HEK293 (cell line): Measurements from ENCODE around the gene XPO1.
"Not testable (repeated sequence)": the region's sequence is repeated elsewhere in the genome, so short reads cannot be mapped to it uniquely, and the experiment has no call there.

Experiments used
- CTCF ChIA-PET: fragments of 350-600 bp; formaldehyde crosslinking; extraction: SDS; loops from one replicate; lab custom pipeline; 2021; ENCODE audit warnings: antibody characterized with exemption; lab: Yijun Ruan, JAX
- POLR2A ChIA-PET: fragments of 300-600 bp; formaldehyde crosslinking; extraction: SDS; loops from one replicate; lab custom pipeline; 2020; ENCODE audit warnings: antibody characterized with exemption, inconsistent platforms; lab: Yijun Ruan, JAX
- H3K27ac ChIP-seq: fragments of 200-500 bp; sonication (Bioruptor generic); 2 replicates; pipeline ENCODE4 v1.5.1; 2014; ENCODE audit warnings: low read depth, low read length, control low read depth, inconsistent platforms; ENCODE audit errors: extremely low read depth
- H3K36me3 ChIP-seq, 2 experiments: fragments of 200-500 bp in 1 of 2; sonication (Bioruptor generic) in 1 of 2; 1 replicate in 1 of 2; 2 replicates in 1 of 2; pipeline ENCODE4 v1.5.1; 2014 to 2017; ENCODE audit warnings: inconsistent platforms in 2 of 2, low read length in 2 of 2; ENCODE audit not compliant: control insufficient read depth in 2 of 2, insufficient read depth in 1 of 2
- H3K4me1 ChIP-seq: fragments of 200-500 bp; sonication (Bioruptor generic); 2 replicates; pipeline ENCODE4 v1.5.1; 2014; ENCODE audit warnings: mild to moderate bottlenecking, low read length, inconsistent platforms; ENCODE audit not compliant: control insufficient read depth, insufficient read depth
- H3K4me3 ChIP-seq: 2 replicates; pipeline ENCODE4 v1.5.1; 2011; ENCODE audit warnings: low read depth, mild to moderate bottlenecking, control low read depth, low read length, moderate library complexity
- H3K9me3 ChIP-seq: fragments of 200-500 bp; sonication (Bioruptor generic); 2 replicates; pipeline ENCODE4 v1.5.1; 2014; ENCODE audit warnings: low read depth, low read length, inconsistent platforms; ENCODE audit not compliant: control insufficient read depth, insufficient read depth
- SCRT2 ChIP-seq: fragments of 450-650 bp; formaldehyde crosslinking; IDR thresholded peaks from 2 replicates; pipeline ENCODE4 v1.5.1; 2016; ENCODE audit warnings: missing biosample characterization, missing genetic modification characterization
- ZBTB1 ChIP-seq: fragments of 450-650 bp; formaldehyde crosslinking; IDR thresholded peaks from 2 replicates; pipeline ENCODE4 v1.5.1; 2016; ENCODE audit warnings: missing biosample characterization, missing genetic modification characterization
- ZBTB21 ChIP-seq: fragments of 450-650 bp; formaldehyde crosslinking; IDR thresholded peaks from 2 replicates; pipeline ENCODE4 v1.5.1; 2017; ENCODE audit warnings: missing biosample characterization, missing genetic modification characterization
- ZFP3 ChIP-seq: fragments of 450-650 bp; formaldehyde crosslinking; IDR thresholded peaks from 2 replicates; pipeline ENCODE4 v1.5.1; 2016; ENCODE audit warnings: low read depth, missing biosample characterization, missing genetic modification characterization
- ZFP41 ChIP-seq: fragments of 450-650 bp; formaldehyde crosslinking; IDR thresholded peaks from 2 replicates; pipeline ENCODE4 v1.5.1; 2016; ENCODE audit warnings: missing biosample characterization, missing genetic modification characterization, borderline replicate concordance
- ZNF132 ChIP-seq: fragments of 450-650 bp; formaldehyde crosslinking; IDR thresholded peaks from 2 replicates; pipeline ENCODE4 v1.5.1; 2017; ENCODE audit warnings: missing biosample characterization, missing genetic modification characterization, borderline replicate concordance
- ZNF155 ChIP-seq: fragments of 450-650 bp; formaldehyde crosslinking; IDR thresholded peaks from 2 replicates; pipeline ENCODE4 v1.5.1; 2016; ENCODE audit warnings: missing biosample characterization, missing genetic modification characterization
- ZNF16 ChIP-seq: fragments of 450-650 bp; formaldehyde crosslinking; IDR thresholded peaks from 2 replicates; pipeline ENCODE4 v1.5.1; 2016; ENCODE audit warnings: low read depth, missing biosample characterization, missing genetic modification characterization
- ZNF221 ChIP-seq: fragments of 450-650 bp; formaldehyde crosslinking; IDR thresholded peaks from 2 replicates; pipeline ENCODE4 v1.5.1; 2017; ENCODE audit warnings: missing biosample characterization, missing genetic modification characterization, borderline replicate concordance
- ZNF274 ChIP-seq, 2 experiments: fragments of 200-500 bp in 1 of 2; fragments of 450-650 bp in 1 of 2; sonication (Bioruptor generic) in 1 of 2; formaldehyde crosslinking in 1 of 2; IDR thresholded peaks; 2 replicates each; pipeline versions ENCODE4 v1.5.1 to v1.6.1; 2014 to 2016; ENCODE audit warnings: borderline replicate concordance in 1 of 2, inconsistent platforms in 1 of 2, low read length in 1 of 2, missing biosample characterization in 1 of 2, missing genetic modification characterization in 1 of 2
- ZNF311 ChIP-seq: fragments of 450-650 bp; formaldehyde crosslinking; IDR thresholded peaks from 2 replicates; pipeline ENCODE4 v1.5.1; 2017; ENCODE audit warnings: missing biosample characterization, missing genetic modification characterization, borderline replicate concordance
- ZNF423 ChIP-seq: fragments of 450-650 bp; formaldehyde crosslinking; IDR thresholded peaks from 2 replicates; pipeline ENCODE4 v1.5.1; 2016; ENCODE audit warnings: missing biosample characterization, missing genetic modification characterization
- ZNF548 ChIP-seq: fragments of 450-650 bp; formaldehyde crosslinking; IDR thresholded peaks from 2 replicates; pipeline ENCODE4 v1.5.1; 2016; ENCODE audit warnings: missing biosample characterization, missing genetic modification characterization
- ZNF623 ChIP-seq: fragments of 450-650 bp; formaldehyde crosslinking; IDR thresholded peaks from 2 replicates; pipeline ENCODE4 v1.5.1; 2016; ENCODE audit warnings: missing biosample characterization, missing genetic modification characterization
- ZNF624 ChIP-seq: fragments of 450-650 bp; formaldehyde crosslinking; IDR thresholded peaks from 2 replicates; pipeline ENCODE4 v1.5.1; 2017; ENCODE audit warnings: missing biosample characterization, missing genetic modification characterization
- ZNF76 ChIP-seq: fragments of 450-650 bp; formaldehyde crosslinking; IDR thresholded peaks from 2 replicates; pipeline ENCODE4; 2016; ENCODE audit warnings: low read depth, missing biosample characterization, missing genetic modification characterization, borderline replicate concordance
- ZNF843 ChIP-seq: fragments of 450-650 bp; formaldehyde crosslinking; IDR thresholded peaks from 2 replicates; pipeline ENCODE4 v1.5.1; 2016; ENCODE audit warnings: missing biosample characterization, missing genetic modification characterization
- ZSCAN30 ChIP-seq: fragments of 450-650 bp; IDR thresholded peaks from 2 replicates; pipeline ENCODE4 v1.5.1; 2018; ENCODE audit warnings: missing biosample characterization, mild to moderate bottlenecking, missing genetic modification characterization, moderate library complexity
- TF ChIP-seq, protein P1 (sequence below): fragments of 450-650 bp; formaldehyde crosslinking; IDR thresholded peaks from 2 replicates; pipeline ENCODE4 v1.5.1; 2016; ENCODE audit warnings: missing biosample characterization, missing genetic modification characterization, low read depth
- TF ChIP-seq, protein P2 (sequence below): fragments of 450-650 bp; formaldehyde crosslinking; IDR thresholded peaks from 2 replicates; pipeline ENCODE4 v1.5.1; 2016; ENCODE audit warnings: missing biosample characterization, missing genetic modification characterization
- TF ChIP-seq, protein P3 (sequence below): fragments of 450-650 bp; IDR thresholded peaks from 2 replicates; pipeline ENCODE4 v1.5.1; 2018; ENCODE audit warnings: missing biosample characterization, mild to moderate bottlenecking, missing genetic modification characterization

The XPO1 gene

DNA sequence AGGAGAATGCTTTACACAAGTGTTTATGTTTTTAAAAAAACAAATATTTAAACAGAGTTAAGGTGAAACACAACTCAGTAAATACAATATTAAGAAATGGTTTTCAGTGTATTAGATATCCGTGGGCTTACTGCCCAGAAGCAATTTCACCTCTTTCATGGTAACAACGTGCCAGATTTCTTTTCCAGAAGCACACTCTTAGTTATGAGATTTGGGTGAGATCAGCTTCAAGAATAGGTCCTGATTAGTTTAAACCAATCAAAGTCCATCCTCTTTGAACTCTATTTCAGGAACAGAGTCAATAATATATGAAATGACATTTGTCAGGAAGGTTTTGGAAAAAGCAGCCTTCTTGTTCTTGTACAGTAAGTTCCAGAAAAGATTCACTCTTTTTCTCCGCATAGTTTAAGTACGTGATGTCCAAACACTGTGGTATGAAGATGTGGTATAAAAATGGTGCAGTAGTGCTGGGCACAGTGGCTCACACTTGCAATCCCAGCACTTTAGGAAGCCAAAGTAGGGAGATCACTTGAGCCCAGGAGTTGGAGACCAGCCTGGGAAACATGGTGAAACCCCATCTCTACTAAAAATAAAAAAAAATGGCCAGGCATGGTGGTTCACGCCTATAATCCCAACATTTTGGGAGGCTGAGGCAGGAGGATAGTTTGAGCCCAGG is 81.9 kb downstream of the XPO1 start (continued):
- TF ChIP-seq ZNF132 (tag by site-specific recombination) (no peak), SCRT2 (tag by site-specific recombination) (no peak), ZNF311 (tag by site-specific recombination) (no peak)
- TF ChIP-seq, protein P1, sequence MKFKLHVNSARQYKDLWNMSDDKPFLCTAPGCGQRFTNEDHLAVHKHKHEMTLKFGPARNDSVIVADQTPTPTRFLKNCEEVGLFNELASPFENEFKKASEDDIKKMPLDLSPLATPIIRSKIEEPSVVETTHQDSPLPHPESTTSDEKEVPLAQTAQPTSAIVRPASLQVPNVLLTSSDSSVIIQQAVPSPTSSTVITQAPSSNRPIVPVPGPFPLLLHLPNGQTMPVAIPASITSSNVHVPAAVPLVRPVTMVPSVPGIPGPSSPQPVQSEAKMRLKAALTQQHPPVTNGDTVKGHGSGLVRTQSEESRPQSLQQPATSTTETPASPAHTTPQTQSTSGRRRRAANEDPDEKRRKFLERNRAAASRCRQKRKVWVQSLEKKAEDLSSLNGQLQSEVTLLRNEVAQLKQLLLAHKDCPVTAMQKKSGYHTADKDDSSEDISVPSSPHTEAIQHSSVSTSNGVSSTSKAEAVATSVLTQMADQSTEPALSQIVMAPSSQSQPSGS = no peak

DNA sequence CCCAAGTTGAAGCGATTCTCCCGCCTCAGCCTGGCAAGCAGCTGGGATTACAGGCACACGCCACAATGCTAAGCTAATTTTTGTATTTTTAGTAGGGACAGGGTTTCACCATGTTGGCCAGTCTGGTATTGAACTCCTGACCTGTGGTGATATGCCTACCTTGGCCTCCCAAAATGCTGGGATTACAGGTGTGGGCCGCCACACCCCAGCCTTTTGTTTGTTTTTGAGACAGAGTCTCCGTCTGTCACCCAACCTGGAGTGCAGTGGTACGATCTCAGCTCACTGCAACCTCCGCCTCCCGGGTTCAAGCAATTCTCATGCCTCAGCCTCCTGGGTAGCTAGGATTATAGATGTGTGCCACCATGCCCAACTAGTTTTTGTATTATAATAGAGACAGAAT is 83.2 kb downstream of the XPO1 start:
- H3K27ac ChIP-seq, H3K4me3 ChIP-seq, CTCF ChIA-PET, H3K4me1 ChIP-seq, POLR2A ChIA-PET, H3K36me3 ChIP-seq, H3K9me3 ChIP-seq: not testable (repeated sequence)

DNA sequence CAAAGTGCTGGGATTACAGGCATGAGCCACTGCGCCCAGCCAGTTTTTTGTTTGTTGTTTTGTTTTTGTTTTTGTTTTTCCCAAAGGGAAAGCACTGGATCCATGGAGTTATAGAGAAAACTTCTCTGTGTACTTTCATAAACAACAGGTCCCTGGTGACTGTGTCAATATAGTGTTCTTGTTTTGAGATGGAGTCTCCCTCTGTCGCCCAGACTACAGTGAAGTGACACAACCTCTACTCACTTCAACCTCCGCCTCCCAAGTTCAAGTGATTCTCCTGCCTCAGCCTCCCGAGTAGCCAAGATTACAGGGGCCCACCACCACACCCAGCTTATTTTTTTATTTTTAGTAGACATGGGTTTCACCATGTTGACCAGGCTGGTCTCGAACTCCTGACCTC is 83.8 kb downstream of the XPO1 start:
- Histone ChIP-seq H3K4me3 (no peak overlapping the region), H3K27ac (no peak overlapping the region), H3K9me3 (no peaks in the 10 kb centered on the region)
- ChIA-PET CTCF (no interaction called here), POLR2A (no interaction called here)
- no peak for TF ChIP-seq ZNF221 (tag by site-specific recombination)
- TF ChIP-seq ZNF623 (tag by site-specific recombination) = no peak
- TF ChIP-seq ZNF76 (tag by site-specific recombination) = no peak
- no peak for TF ChIP-seq ZNF274 (IDR thresholded peaks at IDR 0.05; ENCODE audit: low read length)
- no peak for TF ChIP-seq ZNF274 (tag by site-specific recombination; IDR thresholded peaks at IDR 0.05; ENCODE audit: borderline replicate concordance)
- no peak for TF ChIP-seq ZNF624 (tag by site-specific recombination)
- TF ChIP-seq ZNF843 (tag by site-specific recombination) = no peak
- TF ChIP-seq, protein P2, sequence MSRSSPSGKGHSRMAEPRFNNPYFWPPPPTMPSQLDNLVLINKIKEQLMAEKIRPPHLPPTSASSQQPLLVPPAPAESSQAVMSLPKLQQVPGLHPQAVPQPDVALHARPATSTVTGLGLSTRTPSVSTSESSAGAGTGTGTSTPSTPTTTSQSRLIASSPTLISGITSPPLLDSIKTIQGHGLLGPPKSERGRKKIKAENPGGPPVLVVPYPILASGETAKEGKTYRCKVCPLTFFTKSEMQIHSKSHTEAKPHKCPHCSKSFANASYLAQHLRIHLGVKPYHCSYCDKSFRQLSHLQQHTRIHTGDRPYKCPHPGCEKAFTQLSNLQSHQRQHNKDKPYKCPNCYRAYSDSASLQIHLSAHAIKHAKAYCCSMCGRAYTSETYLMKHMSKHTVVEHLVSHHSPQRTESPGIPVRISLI = 0 out of 2 replicates have a peak, but pooled peaks have one; percentile 30
- TF ChIP-seq, all 188 proteins: peak for 1
- Histone ChIP-seq H3K4me1 (no peaks in the 10 kb centered on the region), H3K36me3 (peaks cover 2 to 4% of the 10 kb centered on the region in 2 experiments; a peak in 2 of 3 replicates)

DNA sequence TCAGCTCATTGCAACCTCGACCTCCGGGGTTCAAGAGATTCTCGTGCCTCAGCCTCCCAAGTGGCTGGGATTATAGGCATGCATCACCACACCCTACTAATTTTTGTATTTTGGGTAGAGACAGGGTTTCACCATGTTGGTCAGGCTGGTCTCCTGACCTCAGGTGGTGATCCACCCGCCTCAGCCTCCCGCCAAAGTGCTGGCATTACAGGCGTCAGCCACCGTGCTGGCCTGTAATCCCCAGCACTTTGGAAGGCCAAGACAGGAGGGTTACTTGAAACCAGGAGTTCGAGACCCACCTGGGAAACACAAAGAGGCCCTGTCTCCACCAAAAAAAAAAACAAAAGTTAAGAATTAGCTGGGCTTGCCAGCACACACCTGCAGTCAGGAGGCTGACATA is 85.8 kb downstream of the XPO1 start:
- H3K9me3 ChIP-seq = no peaks in the 10 kb centered on the region
- CTCF ChIA-PET = no interaction called here
- H3K27ac ChIP-seq = no peak overlapping the region
- H3K36me3 ChIP-seq = peaks cover 5 to 8% of the 10 kb centered on the region in 2 experiments; a peak in 2 of 3 replicates
- no peak for TF ChIP-seq ZSCAN30 (tag by site-specific recombination)
- no peak for TF ChIP-seq ZBTB1 (tag by site-specific recombination)
- TF ChIP-seq, protein P3, sequence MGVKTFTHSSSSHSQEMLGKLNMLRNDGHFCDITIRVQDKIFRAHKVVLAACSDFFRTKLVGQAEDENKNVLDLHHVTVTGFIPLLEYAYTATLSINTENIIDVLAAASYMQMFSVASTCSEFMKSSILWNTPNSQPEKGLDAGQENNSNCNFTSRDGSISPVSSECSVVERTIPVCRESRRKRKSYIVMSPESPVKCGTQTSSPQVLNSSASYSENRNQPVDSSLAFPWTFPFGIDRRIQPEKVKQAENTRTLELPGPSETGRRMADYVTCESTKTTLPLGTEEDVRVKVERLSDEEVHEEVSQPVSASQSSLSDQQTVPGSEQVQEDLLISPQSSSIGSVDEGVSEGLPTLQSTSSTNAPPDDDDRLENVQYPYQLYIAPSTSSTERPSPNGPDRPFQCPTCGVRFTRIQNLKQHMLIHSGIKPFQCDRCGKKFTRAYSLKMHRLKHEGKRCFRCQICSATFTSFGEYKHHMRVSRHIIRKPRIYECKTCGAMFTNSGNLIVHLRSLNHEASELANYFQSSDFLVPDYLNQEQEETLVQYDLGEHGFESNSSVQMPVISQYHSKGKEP = no peak
- TF ChIP-seq ZNF155 (tag by site-specific recombination) = no peak
- no peak for TF ChIP-seq ZNF16 (tag by site-specific recombination)
- TF ChIP-seq ZFP3 (tag by site-specific recombination) = no peak
- TF ChIP-seq ZNF221 (tag by site-specific recombination) = no peak
- TF ChIP-seq ZNF423 (tag by site-specific recombination) = no peak
- no peak for TF ChIP-seq ZFP41 (tag by site-specific recombination)
- no peak for TF ChIP-seq ZNF548 (tag by site-specific recombination)
- no peak for TF ChIP-seq ZBTB21
- POLR2A ChIA-PET = no interaction called here
- no peak overlapping the region for H3K4me3 ChIP-seq
- H3K4me1 ChIP-seq = no peaks in the 10 kb centered on the region
